ENCODE data around the gene PRPS1L1. TPM values are rescaled to one million over a fixed set of nuclear protein-coding genes. Genes with fewer than 3 reads are reported as not detected.

PRPS1L1 gene
- total and polyA plus RNA-seq, 12 donors, result not detected

DNA sequence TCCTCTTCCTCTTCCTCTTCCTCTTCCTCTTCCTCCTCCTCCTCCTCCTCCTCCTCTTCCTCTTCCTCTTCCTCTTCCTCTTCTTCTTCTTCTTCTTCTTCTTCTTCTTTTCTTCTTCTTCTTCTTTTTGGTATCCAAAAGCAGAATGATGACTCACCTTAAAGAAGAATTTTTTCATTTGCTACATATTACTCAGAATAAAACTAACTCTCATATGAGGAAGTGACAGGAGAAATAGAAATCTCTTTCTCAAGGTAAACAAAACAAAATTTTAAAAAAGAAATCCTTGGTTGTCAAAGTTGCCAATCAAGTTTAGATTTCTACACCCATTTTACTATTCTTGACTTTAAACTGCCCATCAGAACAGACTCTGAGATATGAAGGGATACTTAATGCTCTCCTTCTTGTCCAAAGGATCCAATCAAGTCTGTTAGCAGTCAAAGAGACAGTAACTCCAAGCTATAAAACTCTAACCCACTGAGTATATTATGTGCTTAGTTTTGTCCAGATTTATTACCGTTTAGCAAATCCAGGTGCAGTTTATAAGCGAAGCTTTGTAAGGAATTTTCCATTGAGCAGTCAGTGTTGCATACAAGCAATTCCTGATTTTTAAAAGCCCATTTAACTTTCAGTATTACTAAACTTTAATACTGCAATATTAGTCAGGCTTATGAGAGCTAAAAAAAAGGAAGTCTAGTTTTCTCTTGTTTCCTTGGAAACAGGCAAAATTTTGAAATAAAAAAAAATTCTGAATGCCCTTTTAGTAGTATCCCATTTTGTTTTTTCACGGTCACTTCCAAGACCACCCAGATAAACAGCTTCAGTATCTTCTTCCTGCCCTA lies 44.2 kb downstream of the PRPS1L1 start:
- DNase-seq, result no peak
- H3K4me3 ChIP-seq, result no peak overlapping the region
- ATAC-seq, result no peak
- no peaks in the 10 kb centered on the region for H3K27me3 ChIP-seq
- peaks cover 0 to 10% (median 0%) of the 10 kb centered on the region in 9 donors for H3K4me1 ChIP-seq
- H3K36me3 ChIP-seq, result no peaks in the 10 kb centered on the region
- TF ChIP-seq CTCF (IDR thresholded peaks at IDR 0.05), result no peak
- intact Hi-C loops (cut with DNase I), result no loop called here
- H3K27ac ChIP-seq, result no peak overlapping the region
- peaks cover 0 to 16% (median 2%) of the 10 kb centered on the region in 11 donors for H3K9me3 ChIP-seq
- WGBS, 2 donors, result 79 to 89% methylated on average over 3 of the region's 3 CpGs

DNA sequence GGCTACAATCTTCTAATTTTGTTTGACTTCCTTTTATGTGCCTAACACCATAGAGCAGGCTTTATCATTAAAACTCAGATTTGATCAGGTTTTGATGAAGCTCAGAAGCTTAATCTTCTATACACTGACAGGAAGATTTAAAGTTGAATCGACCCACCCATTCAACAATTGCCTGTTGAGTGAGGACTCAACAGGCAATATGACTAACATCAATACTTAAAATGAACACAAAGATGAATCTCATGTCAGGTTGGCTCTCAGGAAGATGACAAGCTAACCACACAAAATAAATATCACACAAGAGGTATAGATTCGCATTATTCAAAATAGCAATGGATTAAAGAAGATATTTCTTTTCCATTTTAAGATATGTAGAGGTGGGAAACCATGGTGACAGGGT lies 50.7 kb downstream of the PRPS1L1 start:
- Histone ChIP-seq H3K27ac (no peak overlapping the region), H3K4me3 (no peak overlapping the region), H3K4me1 (no peaks in the 10 kb centered on the region), H3K36me3 (no peaks in the 10 kb centered on the region), H3K9me3 (peaks cover 0 to 14% (median 2%) of the 10 kb centered on the region in 11 donors), H3K27me3 (no peaks in the 10 kb centered on the region)
- ATAC-seq (no peak), DNase-seq (no peak)
- intact Hi-C loops (cut with DNase I), result loop anchor here in 4 of 10 donors (10.0 kb wide), 1 partner anchor 368 kb away; no protein-coding TSS in a partner anchor
- no peak for TF ChIP-seq CTCF (IDR thresholded peaks at IDR 0.05)
- WGBS, 2 donors, result 45 to 48% methylated on average over 2 of the region's 2 CpGs

Other genes with a start within 250 kb of the PRPS1L1 start
- 10 to 100 TPM; 40.6 to 57.7 (median 46.3) TPM for gene SNX13, start 87.4 kb downstream of the PRPS1L1 start, total RNA-seq
- gene SNX13, start 87.4 kb downstream of the PRPS1L1 start, polyA plus RNA-seq, result 10 to 100 TPM in 1 of 2 donors, 1 to 10 TPM in 1; 7.1 to 11.8 TPM